ENCODE measurements around the gene P2RX1. TPM values are rescaled to one million over a fixed set of nuclear protein-coding genes. Genes with fewer than 3 reads are reported as not detected.

P2RX1 gene
- total RNA-seq, 4 donors from 2014 or later = 1.2 to 13.0 (median 2.1) TPM

- DNase-seq = no peak
- Histone ChIP-seq H3K27me3 (no peaks in the 10 kb centered on the region), H3K4me3 (no peak overlapping the region), H3K4me1 (peaks cover 9 to 40% (median 16%) of the 10 kb centered on the region in 3 donors), H3K9me3 (no peaks in the 10 kb centered on the region), H3K36me3 (peaks cover 0 to 4% (median 0%) of the 10 kb centered on the region in 3 donors), H3K27ac (no peak overlapping the region)
- TF ChIP-seq, protein P1, sequence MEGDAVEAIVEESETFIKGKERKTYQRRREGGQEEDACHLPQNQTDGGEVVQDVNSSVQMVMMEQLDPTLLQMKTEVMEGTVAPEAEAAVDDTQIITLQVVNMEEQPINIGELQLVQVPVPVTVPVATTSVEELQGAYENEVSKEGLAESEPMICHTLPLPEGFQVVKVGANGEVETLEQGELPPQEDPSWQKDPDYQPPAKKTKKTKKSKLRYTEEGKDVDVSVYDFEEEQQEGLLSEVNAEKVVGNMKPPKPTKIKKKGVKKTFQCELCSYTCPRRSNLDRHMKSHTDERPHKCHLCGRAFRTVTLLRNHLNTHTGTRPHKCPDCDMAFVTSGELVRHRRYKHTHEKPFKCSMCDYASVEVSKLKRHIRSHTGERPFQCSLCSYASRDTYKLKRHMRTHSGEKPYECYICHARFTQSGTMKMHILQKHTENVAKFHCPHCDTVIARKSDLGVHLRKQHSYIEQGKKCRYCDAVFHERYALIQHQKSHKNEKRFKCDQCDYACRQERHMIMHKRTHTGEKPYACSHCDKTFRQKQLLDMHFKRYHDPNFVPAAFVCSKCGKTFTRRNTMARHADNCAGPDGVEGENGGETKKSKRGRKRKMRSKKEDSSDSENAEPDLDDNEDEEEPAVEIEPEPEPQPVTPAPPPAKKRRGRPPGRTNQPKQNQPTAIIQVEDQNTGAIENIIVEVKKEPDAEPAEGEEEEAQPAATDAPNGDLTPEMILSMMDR (IDR thresholded peaks at IDR 0.05) = no peak
- TF ChIP-seq POLR2A (IDR thresholded peaks at IDR 0.05) = no peak
- 62 to 67% methylated on average over 10 of the region's 10 CpGs for WGBS, 2 donors
- intact Hi-C loops (cut with DNase I) = no loop called here
Observed at GRCh38 chr17:3955673-3955988, 39.4 kb upstream of the P2RX1 start.

DNA sequence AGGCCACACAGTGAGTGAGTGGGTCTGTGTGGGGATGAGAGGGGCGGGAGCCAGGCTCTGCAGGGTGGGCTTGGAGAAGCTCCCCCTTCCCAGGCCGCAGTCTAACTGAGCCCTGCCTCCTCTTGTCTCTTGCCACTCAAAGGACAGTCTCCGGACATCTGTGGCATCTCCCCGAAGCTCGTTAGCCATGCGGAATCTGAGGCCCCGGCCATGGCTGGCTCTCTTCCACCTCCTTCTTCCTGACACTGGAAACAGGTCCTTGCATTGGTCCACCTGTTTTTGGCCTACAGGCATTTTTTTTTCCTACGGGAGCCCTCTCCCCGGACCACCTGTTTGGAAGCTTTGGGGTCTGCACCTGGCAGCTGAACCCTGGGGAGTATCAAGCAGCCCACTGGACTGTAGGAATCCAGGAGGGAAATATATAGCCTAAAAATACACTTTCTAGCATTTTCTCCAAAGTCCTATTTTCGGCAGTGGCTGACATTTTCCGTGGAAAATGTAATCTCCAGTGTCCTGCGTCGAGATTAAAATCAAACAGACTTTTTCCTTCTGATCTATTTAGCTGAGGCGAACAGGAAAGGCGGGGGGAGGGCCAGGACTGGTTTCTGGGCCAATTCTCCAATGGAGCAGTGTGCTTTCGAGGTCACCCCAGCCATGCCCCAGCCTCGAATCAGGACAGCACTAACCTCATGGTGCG lies 38.9 kb upstream of the P2RX1 start:
- WGBS, 2 donors = 61 to 74% methylated on average over 15 of the region's 18 CpGs
- intact Hi-C loops (cut with DNase I) = no loop called here
- Histone ChIP-seq H3K4me3 (no peak overlapping the region), H3K27me3 (no peaks in the 10 kb centered on the region), H3K4me1 (peaks cover 9 to 35% (median 15%) of the 10 kb centered on the region in 3 donors), H3K27ac (no peak overlapping the region), H3K36me3 (peaks cover 0 to 6% (median 0%) of the 10 kb centered on the region in 3 donors), H3K9me3 (no peaks in the 10 kb centered on the region)
- TF ChIP-seq, protein P1 (IDR thresholded peaks at IDR 0.05) = no peak
- TF ChIP-seq POLR2A (IDR thresholded peaks at IDR 0.05) = no peak
- DNase-seq = no peak

- TF ChIP-seq POLR2A (IDR thresholded peaks at IDR 0.05) = no peak
- TF ChIP-seq, protein P1 (IDR thresholded peaks at IDR 0.05) = no peak
- intact Hi-C loops (cut with DNase I) = no loop called here
- Histone ChIP-seq H3K27me3 (no peaks in the 10 kb centered on the region), H3K9me3 (no peaks in the 10 kb centered on the region), H3K27ac (no peak overlapping the region), H3K4me1 (peaks cover under 1 to 24% (median 5%) of the 10 kb centered on the region in 3 donors), H3K4me3 (no peak overlapping the region), H3K36me3 (peaks cover 0 to 14% (median 0%) of the 10 kb centered on the region in 3 donors)
- DNase-seq = no peak
- WGBS, 2 donors = 79 to 92% methylated on average over 5 to 7 of the region's 10 CpGs
Observed at GRCh38 chr17:3954086-3954485, 37.8 kb upstream of the P2RX1 start.

DNA sequence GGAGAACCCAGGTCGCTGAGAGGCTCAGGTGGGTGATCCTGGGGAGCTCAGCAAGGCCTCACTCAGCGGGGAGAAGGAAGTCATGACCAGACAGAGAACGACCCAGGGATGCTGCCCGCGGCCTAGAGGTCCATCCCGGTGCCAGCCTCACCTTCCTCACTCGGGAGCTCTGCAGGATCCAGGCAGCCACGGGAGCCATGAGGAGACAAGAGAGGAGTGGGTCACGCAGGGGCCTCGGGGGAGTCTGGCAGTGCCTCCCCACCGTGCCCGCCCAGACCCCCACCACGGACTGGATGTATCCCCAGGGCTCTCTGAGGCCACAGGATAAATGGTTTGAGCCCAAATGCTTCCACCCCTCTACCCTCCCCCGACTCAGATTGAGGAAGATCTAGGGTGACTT lies 37.3 kb upstream of the P2RX1 start:
- DNase-seq = no peak
- intact Hi-C loops (cut with DNase I) = no loop called here
- Histone ChIP-seq H3K27ac (no peak overlapping the region), H3K36me3 (peaks cover 0 to 16% (median 0%) of the 10 kb centered on the region in 3 donors), H3K4me3 (no peak overlapping the region), H3K27me3 (no peaks in the 10 kb centered on the region), H3K4me1 (peaks cover 0 to 21% (median 3%) of the 10 kb centered on the region in 3 donors), H3K9me3 (no peaks in the 10 kb centered on the region)
- WGBS, 2 donors = 63 to 86% methylated on average over 3 to 4 of the region's 14 CpGs
- no peak for TF ChIP-seq POLR2A (IDR thresholded peaks at IDR 0.05)
- TF ChIP-seq, protein P1 (IDR thresholded peaks at IDR 0.05) = no peak

DNA sequence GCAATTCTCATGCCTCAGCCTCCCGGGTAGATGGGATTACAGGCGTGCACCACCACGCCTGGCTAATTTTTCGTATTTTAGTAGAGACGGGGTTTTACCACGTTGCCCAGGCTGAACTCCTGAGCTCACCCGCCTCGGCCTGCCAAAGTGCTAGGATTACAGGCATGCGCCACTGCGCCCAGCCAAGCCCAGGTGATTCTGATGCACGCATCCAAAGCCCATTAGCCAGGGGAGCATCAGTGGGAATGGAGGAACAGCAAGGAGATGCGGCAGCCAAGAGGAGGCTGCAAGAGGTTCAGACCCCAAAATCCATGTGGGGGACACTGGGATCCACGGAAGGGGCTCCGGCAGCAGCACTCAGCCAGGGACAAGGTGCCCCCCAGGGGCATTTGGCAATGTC lies 35.9 kb upstream of the P2RX1 start:
- H3K27me3 ChIP-seq = no peaks in the 10 kb centered on the region
- 92 to 95% methylated on average over 4 to 10 of the region's 14 CpGs for WGBS, 2 donors
- no peak for DNase-seq
- no peak overlapping the region for H3K27ac ChIP-seq
- H3K36me3 ChIP-seq = peaks cover 0 to 29% (median 0%) of the 10 kb centered on the region in 3 donors
- no peak overlapping the region for H3K4me3 ChIP-seq
- peaks cover 0 to 15% (median 3%) of the 10 kb centered on the region in 3 donors for H3K4me1 ChIP-seq
- intact Hi-C loops (cut with DNase I) = no loop called here
- TF ChIP-seq, protein P1 (IDR thresholded peaks at IDR 0.05) = no peak
- TF ChIP-seq POLR2A (IDR thresholded peaks at IDR 0.05) = no peak
- H3K9me3 ChIP-seq = no peaks in the 10 kb centered on the region

Data from esophagus squamous epithelium (tissue), 5 donors.